ENCODE measurements around the gene TP53INP2.
"Not testable (repeated sequence)": the region's sequence is repeated elsewhere in the genome, so short reads cannot be mapped to it uniquely, and the experiment has no call there.

Gene TP53INP2, protein sequence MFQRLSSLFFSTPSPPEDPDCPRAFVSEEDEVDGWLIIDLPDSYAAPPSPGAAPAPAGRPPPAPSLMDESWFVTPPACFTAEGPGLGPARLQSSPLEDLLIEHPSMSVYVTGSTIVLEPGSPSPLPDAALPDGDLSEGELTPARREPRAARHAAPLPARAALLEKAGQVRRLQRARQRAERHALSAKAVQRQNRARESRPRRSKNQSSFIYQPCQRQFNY

DNA sequence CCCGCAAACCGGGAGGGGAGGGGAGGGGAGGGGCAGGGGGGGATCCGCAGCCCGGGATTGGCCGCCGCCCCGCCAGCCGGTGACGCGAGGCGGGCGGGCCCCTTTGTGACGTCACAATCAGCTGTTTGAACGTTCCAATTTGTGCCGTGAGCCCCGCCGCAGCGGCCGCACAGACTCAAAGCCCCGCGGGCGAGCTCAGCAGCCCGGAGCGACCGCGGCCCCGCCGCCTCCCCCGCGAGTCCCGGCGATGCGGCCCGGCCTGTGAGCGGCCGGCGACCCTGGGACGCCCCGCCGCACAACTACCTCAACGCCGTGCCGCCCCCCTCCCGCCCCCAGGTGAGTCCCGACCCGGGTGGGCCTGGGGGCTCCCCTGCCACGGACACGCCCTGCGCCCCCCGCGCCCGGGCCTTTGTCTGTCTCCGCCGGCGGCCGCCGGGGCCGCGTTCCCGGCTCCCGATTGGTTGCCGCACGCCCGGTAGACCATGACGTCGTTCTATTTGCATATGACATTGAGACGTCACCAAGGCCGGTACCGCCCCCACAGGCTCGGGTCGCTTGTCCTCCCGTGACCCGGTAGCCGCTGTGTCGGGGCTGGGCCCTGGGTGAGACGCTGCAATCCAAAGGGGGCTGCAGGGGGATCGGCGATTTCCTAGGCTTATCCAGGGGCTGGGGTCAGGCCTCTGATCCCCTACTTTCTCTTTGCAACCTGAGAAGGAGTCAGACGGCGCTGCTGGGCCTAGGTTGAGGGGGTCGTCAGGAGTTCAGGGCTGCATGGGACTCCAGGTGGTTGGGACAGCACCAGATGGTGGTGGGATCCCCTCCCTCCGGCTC, at the start of gene TP53INP2:
Gene TP53INP2, plus strand, starts transcription at position 168 of the 831 bp plus-strand sequence. CDS start 4,396 bp downstream, outside the sequence.
- peak; percentile 86 for DNase-seq

DNA sequence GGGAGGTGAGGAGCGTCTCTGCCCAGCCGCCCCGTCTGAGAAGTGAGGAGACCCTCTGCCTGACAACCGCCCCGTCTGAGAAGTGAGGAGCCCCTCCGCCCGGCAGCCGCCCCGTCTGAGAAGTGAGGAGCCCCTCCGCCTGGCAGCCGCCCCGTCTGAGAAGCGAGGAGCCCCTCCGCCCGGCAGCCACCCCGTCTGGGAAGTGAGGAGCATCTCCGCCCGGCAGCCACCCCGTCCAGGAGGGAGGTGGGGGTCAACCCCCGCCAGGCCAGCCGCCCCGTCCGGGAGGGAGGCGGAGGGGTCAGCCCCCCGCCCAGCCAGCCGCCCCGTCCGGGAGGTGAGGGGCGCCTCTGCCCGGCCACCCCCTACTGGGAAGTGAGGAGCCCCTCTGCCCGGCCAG, 45.5 kb upstream of the TP53INP2 start:
- DNase-seq, result not testable (repeated sequence)

DNA sequence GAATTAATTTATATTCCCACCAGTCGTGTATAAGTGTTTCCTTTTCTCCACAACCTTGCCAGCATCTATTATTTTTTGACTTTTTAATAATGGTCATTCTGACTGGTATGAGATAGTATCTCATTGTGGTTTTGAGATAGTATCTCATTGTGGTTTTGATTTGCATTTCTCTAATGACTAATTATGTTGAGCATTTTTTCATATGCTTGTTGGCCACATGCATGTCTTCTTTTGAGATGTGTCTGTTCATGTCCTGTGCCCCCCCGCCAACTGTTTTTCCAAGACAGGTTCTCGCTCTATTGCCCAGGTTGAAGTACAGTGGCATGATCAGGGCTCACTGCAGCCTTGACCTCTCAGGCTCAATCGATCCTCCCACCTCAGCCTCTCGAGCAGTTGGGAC, 42.3 kb upstream of the TP53INP2 start:
- DNase-seq, result not testable (repeated sequence)

DNA sequence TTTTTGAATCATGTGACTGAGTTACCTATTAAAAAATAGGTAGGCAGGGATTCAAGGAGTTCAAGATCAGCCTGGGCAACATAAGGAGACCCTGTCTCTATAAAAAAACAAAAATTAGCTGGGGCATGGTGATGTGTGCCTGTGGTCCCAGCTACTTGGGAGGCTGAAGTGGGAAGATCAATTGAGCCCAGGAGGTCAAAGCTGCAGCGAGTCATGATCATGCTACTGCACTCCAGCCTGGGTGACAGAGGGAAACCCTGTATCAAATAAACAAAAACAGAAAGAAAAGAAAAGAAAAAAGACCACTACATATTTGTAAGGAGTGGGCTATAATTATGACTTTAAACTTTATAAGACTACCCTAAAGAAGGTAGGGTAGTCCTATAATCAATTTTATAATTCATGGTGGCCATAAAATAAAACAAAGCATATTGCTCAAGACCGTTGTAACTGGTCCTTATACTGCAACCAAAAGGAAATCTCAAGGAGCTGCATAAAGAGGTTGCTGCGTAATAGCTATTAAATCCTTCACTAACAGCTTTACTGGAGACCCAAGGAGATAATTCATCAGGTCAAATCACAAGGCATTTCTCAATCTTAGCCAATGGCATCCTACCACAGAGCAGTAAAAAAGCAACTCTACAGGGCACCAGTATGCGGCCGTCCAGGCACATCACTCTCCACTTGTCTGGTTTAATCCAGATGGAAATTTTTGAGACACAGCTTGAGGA, 40.8 kb upstream of the TP53INP2 start:
- DNase-seq, result no peak

DNA sequence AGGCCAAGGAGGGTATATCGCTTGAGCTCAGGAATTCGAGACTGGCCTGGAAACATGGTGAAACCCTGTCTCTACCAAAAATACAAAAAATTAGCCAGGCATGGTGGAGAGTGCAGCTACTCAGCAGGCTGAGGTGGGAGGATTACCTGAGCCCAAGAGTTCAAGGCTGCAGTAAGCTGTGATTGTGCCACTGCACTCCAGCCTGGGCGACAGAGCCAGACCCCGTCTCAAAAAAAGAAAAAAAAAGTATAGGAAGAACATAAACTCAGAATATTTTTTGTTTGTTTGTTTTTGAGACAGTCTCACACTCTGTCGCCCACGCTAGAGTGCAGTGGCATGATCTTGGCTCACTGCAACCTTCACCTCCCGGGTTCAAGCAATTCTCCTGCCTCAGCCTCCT, 39.4 kb upstream of the TP53INP2 start:
- DNase-seq, result not testable (repeated sequence)

DNA sequence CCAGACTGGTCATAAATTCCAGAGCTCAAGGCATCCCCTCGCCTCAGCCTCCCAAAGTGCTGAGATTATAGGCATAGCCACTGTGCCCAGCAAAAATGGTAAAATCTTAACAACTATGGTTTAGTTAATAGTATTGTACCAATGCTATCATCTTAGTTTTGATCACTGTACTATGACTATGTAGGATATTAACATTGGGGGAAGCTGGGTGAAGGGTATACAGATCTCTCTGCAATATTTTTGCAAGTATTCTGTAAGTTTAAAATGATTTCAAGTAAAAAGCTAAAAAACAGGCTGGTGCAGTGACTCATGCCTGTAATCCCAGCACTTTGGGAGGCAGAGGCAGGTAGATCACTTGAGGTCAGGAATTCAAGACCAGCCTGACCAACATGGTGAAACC, 35.0 kb upstream of the TP53INP2 start:
- DNase-seq, result no peak

DNA sequence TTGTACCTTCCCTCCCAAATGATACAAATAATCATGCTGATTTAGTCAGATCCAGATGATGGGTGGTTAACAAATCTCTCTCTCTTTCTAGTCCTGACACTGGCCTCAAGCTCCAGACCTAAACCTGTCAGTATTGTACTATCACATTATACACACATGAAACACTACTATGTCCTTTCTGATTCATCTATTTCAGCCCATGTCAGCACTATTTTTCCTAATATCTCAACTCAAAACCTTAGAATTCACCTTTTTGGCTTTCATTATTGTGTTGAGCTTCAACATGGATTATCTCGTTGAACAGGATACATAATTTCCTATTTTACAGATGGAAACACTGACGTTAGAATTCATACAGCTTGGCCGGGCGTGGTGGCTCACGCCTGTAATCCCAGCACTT, 30.7 kb upstream of the TP53INP2 start:
- no peak for DNase-seq

DNA sequence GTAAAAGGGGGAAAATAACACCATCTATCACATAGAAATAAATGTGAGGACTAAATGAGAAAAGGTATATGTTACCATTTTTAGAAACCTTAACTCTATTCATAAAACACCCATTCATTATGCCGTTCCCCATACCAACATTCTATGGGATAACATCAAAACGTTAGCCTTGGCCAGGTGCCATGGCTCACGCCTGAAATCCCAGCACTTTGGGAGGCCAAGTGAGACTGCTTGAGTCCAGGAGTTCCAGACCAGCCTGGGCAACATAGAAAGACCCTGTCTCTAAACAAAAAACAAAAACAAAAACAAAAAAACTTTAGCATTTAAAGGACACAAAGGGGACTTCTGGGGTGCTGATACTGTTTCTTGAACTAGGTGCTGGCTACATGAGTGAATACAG, 28.6 kb upstream of the TP53INP2 start:
- no peak for DNase-seq

DNA sequence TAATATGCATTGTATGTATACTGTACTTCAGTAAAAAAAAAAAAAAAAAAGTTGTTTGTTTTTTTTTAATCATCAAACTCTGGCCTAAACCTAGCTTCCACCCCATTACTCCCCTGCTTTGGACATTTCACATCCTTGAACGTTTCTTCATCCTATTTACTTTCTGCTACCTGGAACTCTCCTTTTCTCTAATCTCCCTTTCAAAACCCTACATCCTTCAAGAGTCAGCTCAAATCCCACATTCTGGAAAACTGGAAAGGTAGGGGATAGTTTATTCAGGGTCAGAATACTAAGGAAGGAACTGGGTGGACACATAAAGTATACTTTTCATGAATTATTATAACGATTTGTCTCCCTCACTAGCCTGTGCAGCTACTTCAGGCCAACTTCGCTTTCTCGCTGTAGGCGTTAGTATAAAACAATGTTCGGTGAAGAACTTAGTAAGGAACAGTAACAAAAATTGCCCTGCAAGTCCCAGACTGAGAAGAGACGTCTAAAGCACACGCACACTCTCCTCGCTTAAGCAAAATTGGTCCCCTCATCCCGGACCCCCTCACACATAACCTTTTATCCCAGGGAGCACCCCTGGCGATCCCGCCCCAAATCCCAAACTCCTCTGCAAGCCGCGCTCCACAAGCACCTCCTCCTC, 28.0 kb upstream of the TP53INP2 start:
- DNase-seq, result no peak

DNA sequence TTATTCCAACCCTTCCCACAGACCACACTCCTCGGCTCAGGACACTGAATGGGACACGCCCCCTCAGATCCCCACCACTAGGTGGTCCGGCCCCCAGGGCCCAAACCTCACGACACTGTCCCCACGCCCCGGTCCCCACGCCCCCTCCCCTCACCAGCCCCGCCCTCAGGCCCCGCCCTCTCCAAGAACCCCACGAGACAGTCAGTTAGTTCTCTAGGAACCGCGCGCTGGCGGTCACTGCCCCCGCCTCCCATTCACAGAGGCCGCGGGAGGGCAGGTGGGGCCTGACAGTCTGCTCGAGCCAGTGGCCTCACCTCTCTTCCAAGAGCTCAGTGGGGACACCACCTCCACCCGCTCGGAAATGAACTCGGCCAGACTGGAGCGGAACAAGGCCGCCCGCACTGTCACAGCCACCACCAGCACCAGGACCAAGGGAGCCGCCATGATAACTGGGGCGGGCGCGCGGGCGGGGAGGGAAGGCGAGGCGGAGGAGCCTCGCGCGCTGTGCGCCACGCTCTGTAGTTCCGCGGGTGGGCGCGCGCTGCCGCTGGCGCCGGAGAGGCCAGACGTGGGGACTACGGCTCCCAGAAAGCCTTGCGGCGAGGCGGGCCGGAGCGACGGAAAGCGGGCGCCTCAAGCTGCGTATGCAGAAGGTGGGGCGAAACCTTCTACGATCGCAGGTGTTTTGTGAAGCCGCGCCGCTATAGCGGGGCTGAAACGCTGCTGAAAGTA, 27.3 kb upstream of the TP53INP2 start, which contains the start of gene PIGU:
Gene PIGU, minus strand, starts transcription at position 451 of the 732 bp plus-strand sequence. Its CDS starts 7 bp downstream, at position 444.
- peak; percentile 96 for DNase-seq

DNA sequence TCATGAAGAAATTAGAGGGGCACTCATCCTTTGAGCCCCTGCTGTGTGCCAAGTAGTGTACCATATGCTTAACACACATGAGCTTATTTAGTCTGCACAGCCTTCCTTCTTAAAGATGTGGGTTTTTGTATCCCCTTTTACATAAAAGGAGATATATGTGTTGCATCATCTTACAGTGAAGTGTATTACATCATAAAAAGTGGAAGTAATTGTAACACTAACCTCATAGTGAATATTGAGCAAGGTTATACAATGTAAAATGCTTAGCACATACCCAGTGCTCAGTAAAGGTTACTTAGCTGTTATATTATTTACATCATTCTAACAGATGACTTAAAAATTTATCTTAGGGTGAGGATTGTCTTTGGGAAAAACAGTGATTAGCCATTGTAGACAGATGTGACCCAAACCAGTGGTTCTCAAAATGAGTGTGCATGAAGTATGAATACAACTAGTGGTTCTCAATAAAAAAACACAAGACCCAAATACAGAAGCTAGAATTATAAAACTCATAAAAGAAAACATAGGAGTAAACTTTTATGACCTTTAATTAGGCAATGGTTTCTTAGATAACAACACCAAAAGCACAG, 23.5 kb upstream of the TP53INP2 start:
- DNase-seq, result no peak

DNA sequence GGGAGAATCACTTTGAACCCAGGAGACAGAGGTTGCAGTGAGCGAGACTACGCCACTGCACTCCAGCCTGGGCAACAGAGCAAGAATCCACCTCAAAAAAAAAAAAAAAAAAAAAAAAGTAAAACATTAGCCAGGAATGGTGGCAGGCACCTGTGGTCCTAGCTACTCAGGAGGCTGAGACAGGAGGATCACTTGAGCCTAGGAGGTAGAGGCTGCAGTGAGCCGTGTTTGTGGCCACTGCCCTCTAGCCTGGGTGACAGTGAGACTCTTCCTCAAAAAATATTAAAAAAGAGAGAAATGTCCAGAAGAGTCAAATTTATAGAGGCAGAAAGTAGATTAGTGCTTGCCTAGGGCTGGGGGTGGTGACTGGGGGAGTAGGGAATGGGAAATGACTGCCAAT, 20.5 kb upstream of the TP53INP2 start:
- DNase-seq, result no peak

DNA sequence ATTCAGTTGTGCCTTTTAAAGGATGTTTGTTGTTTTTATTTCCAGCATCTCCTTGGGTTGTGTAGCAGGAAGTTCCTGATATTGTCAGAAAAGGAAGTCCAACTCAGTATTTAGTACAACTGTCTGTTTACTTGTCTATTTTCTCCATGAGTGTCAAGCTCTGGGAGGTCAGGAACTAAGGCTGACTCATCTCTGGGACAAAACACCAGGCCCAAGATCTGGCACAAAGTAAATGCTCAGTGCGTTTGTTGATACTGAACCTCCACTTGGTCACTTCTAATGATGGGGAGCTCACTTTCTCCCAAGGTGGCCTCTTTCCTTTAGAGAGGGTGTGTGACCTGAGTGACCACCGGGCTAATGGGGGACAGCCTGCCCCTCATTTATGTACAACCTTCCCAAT, 14.7 kb upstream of the TP53INP2 start:
- no peak for DNase-seq

DNA sequence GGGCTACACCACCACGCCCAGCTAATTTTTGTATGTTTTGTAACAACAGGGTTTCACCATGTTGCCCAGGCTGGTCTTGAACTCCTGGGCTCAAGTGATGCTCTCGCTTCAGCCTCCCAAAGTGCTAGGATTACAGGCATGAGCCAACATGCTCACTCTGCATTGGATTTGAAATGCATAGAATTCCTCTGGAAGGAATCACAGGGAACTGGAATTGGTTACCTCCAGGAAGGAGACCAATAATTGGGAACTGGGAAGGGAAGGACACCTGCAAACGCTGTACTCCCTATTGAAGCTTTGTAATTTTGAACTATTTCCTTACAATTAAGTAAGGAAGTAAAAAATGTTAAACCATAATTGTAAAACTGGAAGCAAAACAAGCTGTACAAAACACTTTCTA, 12.3 kb upstream of the TP53INP2 start:
- no peak for DNase-seq

DNA sequence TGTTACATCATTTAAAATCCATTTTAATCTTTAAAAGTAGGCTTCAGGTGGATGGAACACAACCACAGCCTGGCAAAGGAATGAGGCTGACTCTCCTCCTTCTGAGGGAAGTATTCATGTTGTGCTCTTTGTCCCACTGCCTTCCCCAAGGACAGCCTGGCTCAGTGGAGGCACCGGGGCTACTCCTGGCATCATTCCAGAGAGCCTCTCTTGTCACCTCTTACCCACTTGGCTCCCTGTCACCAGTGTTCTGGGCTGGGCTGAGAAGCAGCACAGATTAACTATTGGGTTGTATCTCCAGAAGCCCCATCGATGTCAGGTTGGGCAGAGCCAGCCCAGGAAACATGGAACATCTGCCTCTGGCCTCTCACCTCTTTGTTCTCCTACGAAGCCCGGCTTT, 10.7 kb upstream of the TP53INP2 start:
- no peak for DNase-seq

DNA sequence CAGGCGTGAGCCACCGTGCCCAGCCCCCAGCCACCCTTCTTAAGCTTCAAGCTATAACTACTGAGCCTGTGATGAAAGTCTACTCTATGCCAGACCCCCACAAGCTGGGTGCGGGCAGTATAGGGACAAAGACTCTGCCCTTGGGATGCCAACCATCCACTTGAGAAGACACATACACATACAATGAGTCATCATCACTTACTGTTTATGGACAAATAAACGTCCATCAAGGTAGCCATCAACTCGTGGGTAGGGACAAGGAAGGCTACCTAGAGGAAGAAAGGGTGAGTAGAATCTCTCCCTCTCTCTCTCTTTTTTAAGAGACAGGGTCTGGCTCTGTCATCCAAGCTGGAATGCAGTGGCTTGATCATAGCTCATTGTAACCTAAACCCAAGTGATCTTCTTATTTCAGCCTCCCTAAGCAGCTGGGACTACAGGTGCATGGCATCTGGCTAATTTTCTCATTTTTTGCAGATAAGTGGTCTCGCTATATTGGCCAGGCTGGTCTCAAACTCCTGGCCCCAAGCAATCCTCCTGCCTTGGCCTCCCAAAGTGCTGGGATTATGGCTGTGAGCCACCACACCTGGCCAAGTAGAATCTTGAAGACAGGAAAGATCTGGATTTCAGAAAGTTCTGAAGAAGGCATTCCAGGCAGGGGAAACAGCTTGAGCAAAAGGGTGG, 2.6 kb upstream of the TP53INP2 start:
- no peak for DNase-seq

DNA sequence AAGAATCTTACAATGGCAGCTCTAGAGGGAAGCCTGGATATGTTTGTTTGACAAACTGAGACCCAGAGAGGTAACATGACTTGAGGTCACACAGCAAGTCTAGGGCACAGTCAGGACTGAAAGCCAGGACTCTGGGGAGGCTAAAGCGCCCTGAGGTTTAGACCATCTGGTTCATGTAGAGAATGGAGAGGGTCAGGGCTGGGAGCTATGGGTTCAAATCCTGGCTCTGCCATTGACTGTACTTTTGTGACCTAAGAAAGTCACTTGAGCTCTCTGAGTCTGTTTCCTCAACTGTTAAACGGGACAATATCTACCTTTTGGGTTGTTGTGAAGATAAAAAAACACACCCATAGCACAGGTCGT, 1.1 kb upstream of the TP53INP2 start:
- no peak for DNase-seq

DNA sequence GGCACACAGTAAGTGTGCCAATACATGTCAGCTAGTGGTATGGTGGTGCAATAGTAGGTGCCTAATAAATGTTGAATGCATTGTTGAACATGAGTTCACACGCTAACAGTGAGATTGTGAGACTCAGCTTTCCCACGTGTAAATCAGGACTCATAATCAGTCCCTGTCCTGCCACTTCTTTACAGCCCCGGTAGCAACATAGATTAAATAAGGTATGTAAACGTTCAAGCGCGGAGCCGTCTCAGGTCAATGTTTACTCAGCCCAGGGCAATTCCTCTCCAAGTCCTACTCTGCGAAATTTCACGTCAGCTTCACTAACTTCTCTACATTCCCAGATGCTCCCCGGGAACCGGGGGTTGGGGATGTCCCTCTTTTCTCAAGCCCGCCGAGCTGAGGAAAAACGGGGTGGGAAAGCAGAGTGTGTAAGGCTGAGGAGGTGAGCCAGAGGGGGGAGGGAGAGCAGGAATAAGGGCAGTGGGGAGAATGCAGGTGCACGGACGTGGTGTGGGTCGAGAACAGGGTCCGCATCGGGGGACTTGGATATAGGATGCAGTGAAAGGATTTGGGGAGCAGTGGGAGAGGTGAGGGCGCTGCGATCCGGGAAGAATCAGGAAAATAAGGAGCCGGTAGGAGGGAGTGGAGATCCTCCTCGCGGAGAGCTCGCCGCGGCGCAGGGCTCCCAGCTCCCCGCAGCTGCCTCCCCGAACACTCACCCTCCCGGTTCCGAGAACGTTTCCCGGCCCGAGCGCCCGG, 544 bp upstream of the TP53INP2 start:
- no peak for DNase-seq

DNA sequence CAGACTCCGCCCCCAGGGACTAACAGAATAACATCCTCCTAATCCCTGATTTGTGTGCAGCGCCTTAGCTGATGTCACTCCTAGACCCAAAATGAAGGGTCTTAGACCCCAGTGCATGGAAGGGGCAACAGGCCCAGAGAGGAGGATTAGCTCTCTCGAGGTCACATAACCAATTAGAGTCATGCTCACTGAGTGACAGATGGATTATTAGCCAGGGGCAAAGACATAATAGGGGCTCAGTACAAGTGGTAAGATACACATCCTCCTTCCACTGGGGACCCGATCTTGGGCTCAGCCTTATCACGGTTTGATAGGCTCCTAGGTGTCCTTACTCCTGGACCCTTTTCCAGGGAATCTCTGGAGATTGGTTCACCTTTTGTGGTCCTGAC, 858 bp downstream of the TP53INP2 start:
- DNase-seq, result no peak

DNA sequence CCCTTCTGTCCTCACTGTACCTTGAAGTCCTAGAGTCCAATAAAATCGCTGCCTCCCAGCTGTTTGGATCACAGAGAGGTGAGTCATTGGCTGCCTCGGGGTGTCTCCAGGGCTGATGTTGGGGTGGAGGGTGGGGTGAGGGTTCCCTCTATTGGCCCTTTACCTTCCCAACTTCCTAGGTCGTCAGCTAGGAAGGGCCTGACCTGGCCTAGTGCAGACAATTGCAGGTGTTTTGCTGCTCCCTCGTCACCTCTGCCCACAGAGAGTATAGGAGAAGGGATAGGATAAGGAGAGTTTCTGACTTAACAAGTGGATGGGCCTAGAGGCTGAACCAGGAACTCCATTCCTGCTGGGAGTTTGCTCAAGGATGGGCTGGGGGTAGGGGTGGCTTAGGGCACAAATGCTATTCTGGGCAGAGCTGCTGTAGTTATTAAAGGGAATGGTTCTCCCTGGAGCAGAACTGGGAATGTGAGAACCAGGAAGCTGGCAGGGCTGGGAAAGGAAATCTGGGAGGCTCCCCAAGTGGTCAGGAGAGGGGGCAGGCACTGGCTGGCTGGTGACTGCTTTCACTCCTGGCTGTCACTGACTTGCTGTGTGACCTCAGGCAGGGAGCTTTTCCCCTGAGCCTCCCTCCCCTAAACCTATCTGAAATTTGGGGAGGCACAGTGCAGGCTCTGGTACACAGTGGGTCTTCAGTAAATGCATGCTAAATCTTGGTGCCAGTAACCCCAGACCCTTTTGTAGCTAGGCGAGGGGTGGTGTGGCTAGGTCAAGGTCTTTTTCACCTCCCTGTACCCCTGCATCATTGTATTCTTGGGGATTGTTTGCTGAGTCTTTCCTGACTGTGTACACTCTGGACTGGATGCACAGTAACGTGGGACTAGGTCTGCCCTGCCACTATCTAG, 1.5 kb downstream of the TP53INP2 start:
- no peak for DNase-seq
